Nucleus accumbens (tissue), 56 donors: ENCODE measurements around the gene ZNF135.

Source experiments
- DNase-seq, 56 donors: peaks; one replicate each; lab custom pipeline; 2025; lab: John Stamatoyannopoulos, UW

The ZNF135 gene

DNA sequence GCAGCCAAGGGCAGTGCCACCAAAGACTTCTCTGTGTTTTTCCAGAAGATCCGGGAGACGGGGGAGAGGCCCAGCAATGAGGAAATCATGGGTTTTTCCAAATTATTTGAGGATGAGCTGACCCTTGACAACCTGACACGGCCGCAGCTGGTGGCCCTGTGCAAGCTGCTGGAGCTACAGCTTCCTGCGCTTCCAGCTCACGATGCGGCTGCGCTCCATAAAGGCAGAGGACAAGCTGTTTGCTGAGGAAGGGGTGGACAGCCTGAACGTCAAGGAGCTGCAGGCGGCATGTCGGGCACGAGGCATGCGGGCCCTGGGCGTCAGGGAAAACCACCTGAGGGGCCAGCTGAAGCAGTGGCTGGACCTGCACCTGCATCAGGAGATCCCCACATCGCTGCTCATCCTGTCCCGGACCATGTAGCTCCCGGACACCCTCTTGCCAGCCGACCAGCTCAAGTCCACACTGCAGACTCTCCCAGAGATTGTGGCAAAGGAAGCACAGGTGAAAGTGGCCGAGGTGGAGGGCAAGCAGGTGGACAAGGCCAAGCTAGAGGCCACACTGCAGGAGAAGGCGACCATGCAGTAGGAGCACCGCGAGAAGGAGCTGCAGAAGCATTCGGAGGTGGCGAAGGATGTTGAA, 13.6 kb upstream of the ZNF135 start:
- DNase-seq, result no peak

- DNase-seq, result no peak
Observed at GRCh38 chr19:58046856-58047255, 12.2 kb upstream of the ZNF135 start.

DNA sequence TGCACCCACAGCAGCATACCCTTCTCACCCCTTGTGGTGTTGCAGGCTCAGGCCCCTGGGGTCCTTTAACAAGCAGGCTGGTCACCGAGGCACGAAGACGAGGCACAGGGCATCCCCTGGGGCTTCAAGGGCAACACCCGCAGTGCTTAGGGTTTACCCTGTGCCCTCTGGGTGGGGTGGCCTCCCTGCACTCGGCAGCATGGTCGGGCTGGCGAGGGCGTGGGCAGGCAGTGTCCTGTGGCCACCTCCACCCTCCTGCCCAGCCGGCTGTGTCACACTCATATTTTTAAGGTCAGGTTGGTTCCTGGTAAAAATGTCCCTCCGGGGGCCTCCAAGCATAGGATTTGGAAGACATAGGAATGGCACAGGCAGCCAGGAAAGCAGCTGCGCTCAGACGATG, 11.4 kb upstream of the ZNF135 start:
- no peak for DNase-seq

GRCh38 chr19:58052256-58052655, 6.8 kb upstream of the ZNF135 start:
- DNase-seq, result no peak

GRCh38 chr19:58053480-58054156, 5.5 kb upstream of the ZNF135 start:
- no peak for DNase-seq

DNA sequence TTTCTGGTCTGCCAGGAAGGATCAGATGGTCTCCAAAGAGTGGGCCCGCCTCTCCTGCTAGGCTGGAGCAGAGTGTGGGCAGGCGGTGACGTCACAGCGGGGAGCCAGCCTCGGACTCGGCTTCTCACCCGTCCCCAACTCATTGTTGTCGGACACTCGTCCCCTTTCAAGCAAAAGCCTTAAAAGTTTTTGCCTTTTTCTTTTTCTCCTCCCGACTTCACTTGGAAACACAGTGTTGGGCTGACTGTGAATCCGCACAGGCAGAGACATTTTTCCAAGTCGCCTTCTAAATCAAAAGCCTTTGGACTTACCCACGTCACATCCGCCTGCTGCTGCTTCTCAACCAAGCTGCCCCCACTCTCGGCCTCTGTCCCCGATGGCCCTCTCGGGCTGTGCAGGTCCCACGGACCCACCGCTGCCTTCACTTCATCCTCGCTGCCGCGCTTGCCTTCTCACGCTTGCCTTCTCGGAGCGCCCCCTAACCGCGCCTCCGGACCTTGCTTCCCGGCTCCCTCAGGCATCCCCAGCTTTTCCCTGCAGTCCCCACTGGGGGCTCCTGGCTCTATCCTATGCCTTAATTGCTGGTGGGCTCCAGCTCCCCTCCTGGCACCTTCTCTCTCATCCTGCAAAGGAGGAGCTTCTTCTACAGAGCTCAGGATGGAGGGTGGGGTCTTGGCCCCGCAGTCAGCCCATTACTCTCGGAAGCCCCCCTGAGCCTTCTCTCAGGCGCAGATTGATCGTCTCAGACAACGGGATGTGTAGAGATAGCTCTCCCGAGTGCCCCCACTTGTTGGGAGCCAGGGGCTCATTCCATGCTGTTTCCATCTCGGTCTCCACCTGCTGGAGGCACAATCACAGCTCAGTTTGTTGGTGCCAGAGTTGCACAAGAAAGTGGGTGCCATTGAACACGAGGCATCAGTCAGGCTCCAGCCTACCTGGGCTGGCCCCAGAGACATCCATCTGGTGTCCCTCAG, 3.9 kb upstream of the ZNF135 start:
- DNase-seq, result peak in 50 of 56 donors; percentile 5 to 83 (median 50)

- DNase-seq, result no peak
Observed at GRCh38 chr19:58056261-58056660, 2.8 kb upstream of the ZNF135 start.

DNA sequence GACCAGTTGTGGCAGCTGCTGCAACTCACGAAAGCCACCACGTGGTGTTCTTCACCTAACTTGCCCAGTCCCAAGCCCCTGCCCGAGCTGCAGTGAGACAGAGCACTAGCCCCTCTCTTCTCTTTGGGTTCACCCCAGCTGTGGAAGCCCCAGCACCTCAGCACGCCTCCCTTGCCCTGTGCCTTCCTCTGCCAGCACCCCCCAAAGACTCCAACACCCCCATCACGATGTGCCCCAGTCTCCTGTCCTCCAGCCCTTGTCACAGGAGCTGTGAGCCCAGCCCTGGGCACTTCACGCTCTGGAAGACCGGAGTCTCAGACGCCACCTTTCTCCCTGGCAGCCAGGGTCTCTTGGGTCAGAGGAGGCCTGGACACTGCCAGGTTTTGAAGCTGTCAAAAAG, 2.2 kb upstream of the ZNF135 start:
- no peak for DNase-seq

DNA sequence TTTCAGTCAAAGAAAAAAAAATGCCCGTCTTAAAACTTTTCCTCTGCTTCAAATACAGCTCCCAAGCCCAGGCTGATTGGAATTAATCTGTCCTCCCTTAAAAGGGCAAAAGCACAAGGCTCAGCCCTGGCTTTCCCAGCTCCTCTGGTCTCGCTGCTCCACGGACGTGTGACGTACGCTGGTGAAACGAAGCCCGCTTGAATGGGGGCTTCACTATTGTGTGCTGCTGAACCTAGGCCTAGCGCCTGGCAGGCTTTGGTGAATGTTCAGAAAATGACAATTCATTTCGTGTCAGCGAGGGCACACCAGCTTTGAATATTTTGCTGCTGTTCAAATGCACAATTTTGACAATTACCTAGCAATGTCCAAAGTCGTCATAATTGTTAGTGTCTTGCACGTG, 615 bp upstream of the ZNF135 start:
- peak in 10 of 56 donors; percentile 5 to 52 (median 24) for DNase-seq

DNA sequence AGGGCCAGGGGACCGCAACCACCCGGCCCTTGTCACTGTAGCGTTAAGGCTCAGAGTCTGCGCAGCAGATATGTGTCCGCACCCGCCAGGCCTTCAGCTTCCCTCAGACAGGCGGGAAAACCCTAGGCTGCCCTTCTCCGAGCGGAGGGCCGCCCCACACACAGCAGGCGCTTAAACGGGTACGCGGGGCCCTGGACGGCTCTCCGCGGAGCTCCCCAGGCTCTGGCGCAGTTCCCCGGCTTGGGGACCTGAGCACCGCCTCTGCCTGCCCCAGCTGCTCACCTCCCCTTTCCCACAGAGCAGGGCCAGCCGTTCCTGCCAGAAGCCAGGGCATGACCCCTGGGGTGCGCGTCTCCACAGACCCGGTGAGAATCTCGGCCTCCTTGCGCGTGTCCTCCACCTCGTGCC, 593 bp downstream of the ZNF135 start:
- DNase-seq, result peak in 4 of 56 donors; percentile 36 to 54 (median 42)

- no peak for DNase-seq
Observed at GRCh38 chr19:58060231-58060630, 1.1 kb downstream of the ZNF135 start.

- no peak for DNase-seq
Observed at GRCh38 chr19:58063712-58064111, 4.6 kb downstream of the ZNF135 start.

- no peak for DNase-seq
Observed at GRCh38 chr19:58067240-58067912, 8.3 kb downstream of the ZNF135 start.

GRCh38 chr19:58079792-58080191, 20.7 kb downstream of the ZNF135 start:
- peak in 1 of 56 donors; percentile 52 for DNase-seq

DNA sequence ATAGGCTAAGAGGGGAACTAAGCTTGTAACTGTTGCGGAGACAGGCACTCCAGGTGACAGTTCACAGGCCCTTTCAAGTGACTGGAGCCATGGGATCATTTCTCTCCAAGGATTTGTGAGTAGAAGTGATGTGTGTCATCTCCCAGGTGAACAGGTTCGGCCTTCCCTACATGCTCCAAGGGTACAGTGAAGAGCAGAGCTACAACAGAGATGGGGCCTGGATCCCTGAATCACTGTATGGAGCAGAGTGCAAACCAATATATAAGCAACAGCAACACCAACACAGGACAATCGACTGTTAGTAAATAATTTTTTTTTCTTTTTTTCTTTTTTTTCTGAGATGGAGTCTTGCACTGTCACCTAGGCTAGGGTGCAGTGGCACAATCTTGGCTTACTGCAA, 23.9 kb downstream of the ZNF135 start:
- no peak for DNase-seq

DNA sequence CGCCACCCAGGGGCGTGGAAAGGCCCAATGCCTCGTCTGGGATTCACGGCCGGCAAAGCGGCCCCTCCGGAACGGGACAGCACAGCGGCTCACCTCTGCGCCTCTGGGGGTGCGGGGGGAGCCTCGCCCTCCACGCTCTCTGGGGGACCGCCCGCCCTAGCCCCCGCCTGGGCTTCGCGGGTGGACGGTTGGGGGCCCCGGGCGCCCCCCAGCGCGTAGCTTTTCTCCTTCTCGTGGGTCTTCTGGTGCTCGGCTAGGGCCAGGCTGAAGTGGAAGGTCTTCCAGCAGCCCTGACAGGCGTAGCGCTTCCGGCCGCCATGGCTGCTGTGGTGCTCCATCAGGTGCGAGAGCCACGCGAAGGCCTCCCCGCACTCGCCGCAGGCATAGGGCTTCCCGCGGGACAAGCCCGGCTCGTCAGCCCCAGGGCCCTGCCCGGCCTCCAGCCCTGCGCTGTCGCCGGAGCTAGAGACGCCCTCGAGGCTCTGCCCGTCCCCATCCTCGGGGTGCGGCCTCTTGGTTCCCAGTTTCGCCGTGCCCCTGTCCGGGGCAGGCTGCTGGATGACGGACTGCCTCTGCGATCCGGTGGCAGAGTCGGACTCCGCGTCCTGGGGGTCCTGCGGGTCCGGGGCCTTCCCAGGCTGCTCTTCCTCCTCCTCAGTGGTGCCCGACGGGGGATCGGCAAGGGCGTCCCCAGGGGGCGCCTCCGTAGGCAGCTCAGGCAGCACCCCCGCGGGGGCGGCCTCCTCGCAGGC, 25.7 kb downstream of the ZNF135 start:
- no peak for DNase-seq

- no peak for DNase-seq
Observed at GRCh38 chr19:58085348-58085875, 26.3 kb downstream of the ZNF135 start.

- DNase-seq, result no peak
Observed at GRCh38 chr19:58086825-58087710, 28.0 kb downstream of the ZNF135 start.
